H1 (cell line): ENCODE results near the gene SLC35F6. TPM values are rescaled to one million over a fixed set of nuclear protein-coding genes. Genes with fewer than 3 reads are reported as not detected.

Experiments used
- CTCF ChIA-PET: fragments of 300-600 bp; sonication (Branson Sonifier 250); formaldehyde crosslinking; loops from one replicate; lab custom pipeline; 2021; ENCODE audit not compliant: partially characterized antibody; lab: Charles Lee
- POLR2A ChIA-PET: fragments of 300-600 bp; sonication (Branson Sonifier 250); formaldehyde crosslinking; loops from one replicate; lab custom pipeline; 2021; ENCODE audit warnings: inconsistent platforms; ENCODE audit not compliant: partially characterized antibody; lab: Charles Lee
- DNase-seq, 2 experiments: peaks; one replicate each; pipeline versions ENCODE4 v3.0.0 to v3.0.0-alpha.2; 2010 to 2022; ENCODE audit warnings: low spot score in 2 of 2, low read depth in 1 of 2, mixed read lengths in 1 of 2
- FAIRE-seq: peaks from 2 replicates; lab custom pipeline; 2011; peaks lifted over from hg19 to GRCh38; lab: Jason Lieb, UNC
- H2AFZ ChIP-seq: 2 replicates; pipeline ENCODE4 v1.8.1; 2012; ENCODE audit warnings: low read length, inconsistent platforms
- H2AK5ac ChIP-seq: 2 replicates; pipeline ENCODE4 v1.6.1; 2013; ENCODE audit warnings: low read depth, low read length
- H2BK120ac ChIP-seq: replicated peaks from 2 replicates; pipeline ENCODE3; 2013; ENCODE audit warnings: low read depth, low read length, inconsistent platforms
- H2BK12ac ChIP-seq: 2 replicates; pipeline ENCODE4 v1.6.1; 2013; ENCODE audit warnings: low read depth, low read length
- H2BK15ac ChIP-seq: 2 replicates; pipeline ENCODE4 v1.6.1; 2013; ENCODE audit warnings: low read length
- H2BK20ac ChIP-seq: 2 replicates; pipeline ENCODE4 v1.6.1; 2013; ENCODE audit warnings: low read length
- H2BK5ac ChIP-seq: 2 replicates; pipeline ENCODE4 v1.6.1; 2013; ENCODE audit warnings: low read depth, low read length
- H3K14ac ChIP-seq: 2 replicates; pipeline ENCODE4 v1.6.1; 2013; ENCODE audit warnings: inconsistent platforms; ENCODE audit not compliant: insufficient read length
- H3K18ac ChIP-seq: 2 replicates; pipeline ENCODE4 v1.6.1; 2013; ENCODE audit warnings: low read length; ENCODE audit errors: extremely low read depth
- H3K23ac ChIP-seq: 2 replicates; pipeline ENCODE4 v1.6.1; 2013; ENCODE audit warnings: inconsistent platforms; ENCODE audit not compliant: insufficient read length
- H3K23me2 ChIP-seq: 2 replicates; pipeline ENCODE4 v1.6.1; 2013; ENCODE audit warnings: low read depth, low read length
- H3K27ac ChIP-seq: 2 replicates; pipeline ENCODE4 v1.6.1; 2011; ENCODE audit warnings: low read depth, low read length, inconsistent platforms
- H3K27me3 ChIP-seq, 4 experiments: replicated peaks in 1 of 4; 1 replicate in 1 of 4; 2 replicates in 3 of 4; pipeline versions ENCODE4 v1.6.1 to v1.8.1; 2011 to 2013; ENCODE audit warnings: low read length in 3 of 4, mild to moderate bottlenecking in 3 of 4, inconsistent platforms in 2 of 4, mixed read lengths in 2 of 4, moderate library complexity in 1 of 4; ENCODE audit not compliant: control insufficient read depth in 3 of 4, insufficient read depth in 3 of 4; ENCODE audit errors: extremely low read depth in 1 of 4
- H3K36me3 ChIP-seq, 4 experiments: 2 replicates each; pipeline versions ENCODE4 v1.6.1 to v1.8.1; 2011 to 2013; ENCODE audit warnings: mild to moderate bottlenecking in 4 of 4, low read length in 3 of 4, moderate library complexity in 2 of 4, control low read depth in 1 of 4, inconsistent platforms in 1 of 4; ENCODE audit not compliant: insufficient read depth in 4 of 4, control insufficient read depth in 2 of 4
- H3K4ac ChIP-seq: replicated peaks from 2 replicates; pipeline ENCODE3; 2013; ENCODE audit warnings: low read length, low read depth, mixed read lengths, inconsistent platforms; ENCODE audit not compliant: insufficient read length
- H3K4me1 ChIP-seq, 4 experiments: replicated peaks in 1 of 4; 1 replicate in 1 of 4; 2 replicates in 3 of 4; pipeline versions ENCODE4 v1.6.1 to v1.8.1; 2011 to 2013; ENCODE audit warnings: low read length in 3 of 4, inconsistent platforms in 2 of 4, mixed read lengths in 1 of 4; ENCODE audit not compliant: insufficient read depth in 4 of 4, control insufficient read depth in 3 of 4
- H3K4me2 ChIP-seq, 2 experiments: 2 replicates each; pipeline versions ENCODE4 v1.6.1 to v1.8.1; 2011 to 2013; ENCODE audit warnings: low read depth in 2 of 2, low read length in 2 of 2, control low read depth in 1 of 2, inconsistent platforms in 1 of 2, mild to moderate bottlenecking in 1 of 2; ENCODE audit not compliant: insufficient read depth in 1 of 2
- H3K4me3 ChIP-seq, 4 experiments: fragments of 200-600, 300-600 bp in 1 of 4; sonication (generic), shearing (Covaris generic), sonication (Bioruptor Twin) in 1 of 4; 2 replicates each; pipeline versions ENCODE4 v1.5.1 to v1.8.1; 2011 to 2016; ENCODE audit warnings: low read length in 4 of 4, low read depth in 3 of 4, control low read depth in 2 of 4, inconsistent platforms in 2 of 4, mild to moderate bottlenecking in 2 of 4, mixed read lengths in 1 of 4, moderate library complexity in 1 of 4; ENCODE audit not compliant: insufficient read depth in 2 of 4; ENCODE audit errors: extremely low read depth in 1 of 4
- H3K56ac ChIP-seq: replicated peaks from 2 replicates; pipeline ENCODE3; 2013; ENCODE audit warnings: low read depth, mild to moderate bottlenecking, mixed read lengths, low read length, inconsistent platforms; ENCODE audit not compliant: insufficient read length
- H3K79me1 ChIP-seq: 2 replicates; pipeline ENCODE4 v1.6.1; 2013; ENCODE audit warnings: low read depth, low read length, control low read depth
- H3K79me2 ChIP-seq, 2 experiments: 2 replicates each; pipeline versions ENCODE4 v1.6.1 to v1.8.1; 2012 to 2013; ENCODE audit warnings: low read length in 2 of 2, mild to moderate bottlenecking in 2 of 2, inconsistent platforms in 1 of 2; ENCODE audit not compliant: insufficient read depth in 2 of 2, control insufficient read depth in 1 of 2
- H3K9ac ChIP-seq, 4 experiments: replicated peaks in 1 of 4; 1 replicate in 1 of 4; 2 replicates in 3 of 4; pipeline versions ENCODE4 v1.6.1 to v1.8.1; 2011 to 2013; ENCODE audit warnings: low read depth in 3 of 4, low read length in 3 of 4, control low read depth in 2 of 4, mild to moderate bottlenecking in 2 of 4, moderate library complexity in 2 of 4, inconsistent platforms in 1 of 4; ENCODE audit errors: extremely low read depth in 1 of 4
- H3K9me3 ChIP-seq, 2 experiments: 2 replicates each; pipeline versions ENCODE4 v1.6.1 to v1.8.1; 2012 to 2013; ENCODE audit warnings: mild to moderate bottlenecking in 2 of 2, moderate library complexity in 2 of 2, control low read depth in 1 of 2, inconsistent platforms in 1 of 2, low read depth in 1 of 2, low read length in 1 of 2, mixed read lengths in 1 of 2; ENCODE audit not compliant: insufficient read depth in 2 of 2
- H4K20me1 ChIP-seq, 2 experiments: replicated peaks in 1 of 2; 2 replicates each; pipeline versions ENCODE3 to v1.8.1; 2011 to 2013; ENCODE audit warnings: inconsistent platforms in 2 of 2, low read length in 2 of 2, mild to moderate bottlenecking in 1 of 2; ENCODE audit not compliant: insufficient read depth in 2 of 2, control insufficient read depth in 1 of 2
- H4K5ac ChIP-seq: 2 replicates; pipeline ENCODE4 v1.6.1; 2013; ENCODE audit warnings: low read length, low read depth, mixed read lengths, inconsistent platforms; ENCODE audit not compliant: insufficient read length
- H4K8ac ChIP-seq: 2 replicates; pipeline ENCODE4 v1.8.0; 2013; ENCODE audit warnings: mild to moderate bottlenecking, moderate library complexity, low read length, inconsistent platforms; ENCODE audit not compliant: insufficient read depth; ENCODE audit errors: extremely low read depth
- H4K91ac ChIP-seq: replicated peaks from 2 replicates; pipeline ENCODE3; 2013; ENCODE audit warnings: low read length, mixed read lengths, inconsistent platforms; ENCODE audit not compliant: insufficient read length
- PHF8 ChIP-seq: fragments of 200-600 bp; sonication (generic); conservative IDR thresholded peaks from 2 replicates; pipeline ENCODE4 v1.7.1; 2012; ENCODE audit warnings: low read depth, mild to moderate bottlenecking, inconsistent platforms, low read length, moderate library complexity
- WGBS, 2 experiments: shearing (Covaris generic) in 1 of 2; methylation state at CpG; one replicate each; pipeline versions ENCODE4 v1.1.6 to v1.1.7; 2013 to 2015; ENCODE audit warnings: low lambda C conversion rate in 2 of 2, mixed read lengths in 2 of 2, inconsistent platforms in 1 of 2, low coverage in 1 of 2, missing lambda C conversion rate in 1 of 2; ENCODE audit not compliant: insufficient replicate concordance in 2 of 2, insufficient coverage in 1 of 2, insufficient read length in 1 of 2; ENCODE audit errors: extremely low coverage in 1 of 2, missing lambda C conversion rate in 1 of 2; 5-methylcytosine and 5-hydroxymethylcytosine counted together
- polyA plus RNA-seq, 7 experiments: library from polyadenylated mRNA; depleted of rRNA in 3 of 7; stranded (reverse) in 5 of 7; unstranded in 2 of 7; fragments of >200 nt in 5 of 7; fragments of 200-250 nt in 2 of 7; gene quantifications; 1 replicate in 5 of 7; 2 replicates in 1 of 7; 4 replicates in 1 of 7; pipeline versions ENCODE4 v1.2.1 to v1.2.3, GENCODE V29; 2011 to 2013; ENCODE audit warnings: missing spikeins in 2 of 7, mixed read lengths in 2 of 7
- total RNA-seq: library from RNA; stranded (reverse); fragmentation: NEBNext Ultra II Directional; extraction: Animal tissue kit (Norgen Biotek cat#: 25700); gene quantifications from 2 replicates; pipeline ENCODE4 v1.2.1, GENCODE V29; 2021

Gene SLC35F6
- total and polyA plus RNA-seq, 2 of the 8 experiments (the other 6 are each of a cell fraction or from before 2014, with no cell fraction given) = 11.2 to 13.5 TPM

- H3K36me3 ChIP-seq = no peaks in the 10 kb centered on the region
- no peak for DNase-seq
- ChIA-PET POLR2A (interaction anchor here (0.9 kb wide), 1 partner anchor 13 kb away, joined by 3 read pairs; no protein-coding TSS in a partner anchor), CTCF (interaction anchor here (1.3 to 3.2 kb wide), 4 partner anchors 14 to 188 kb away, joined by 3 to 11 read pairs (median 3); no protein-coding TSS in a partner anchor)
- peaks cover 3% of the 10 kb centered on the region; the same call in 1 of the 2 replicates for H3K23me2 ChIP-seq
- no peak overlapping the region for H3K27ac ChIP-seq
- no peak overlapping the region for H2AK5ac ChIP-seq
- H3K4me1 ChIP-seq = peaks cover 0 to 9% (median 4%) of the 10 kb centered on the region in 4 experiments; a peak in 4 of 7 replicates
- no peak for FAIRE-seq
- no peak overlapping the region for H2BK15ac ChIP-seq
- no peak overlapping the region for H4K8ac ChIP-seq
- H2BK12ac ChIP-seq = no peak overlapping the region
- H3K4me2 ChIP-seq = peak overlapping the region; percentile 76 to 95; a peak in 2 of 4 replicates
- H3K79me2 ChIP-seq = peaks cover 0 to 2% of the 10 kb centered on the region in 2 experiments; a peak in 1 of 4 replicates
- H3K56ac ChIP-seq = no peak overlapping the region
- peaks cover 3% of the 10 kb centered on the region; the same call in 1 of the 2 replicates for H3K79me1 ChIP-seq
- H2AFZ ChIP-seq = no peak overlapping the region
- no peak overlapping the region for H2BK20ac ChIP-seq
- no peak overlapping the region for H3K4me3 ChIP-seq
- no peak overlapping the region for H3K4ac ChIP-seq
- no peak overlapping the region for H3K14ac ChIP-seq
- TF ChIP-seq PHF8 = no peak
- no peak overlapping the region for H3K9ac ChIP-seq
- no peak overlapping the region for H2BK120ac ChIP-seq
- peaks cover 0 to 6% (median 0%) of the 10 kb centered on the region in 4 experiments; a peak in 2 of 7 replicates for H3K27me3 ChIP-seq
- H3K23ac ChIP-seq = no peak overlapping the region
- H4K20me1 ChIP-seq = peaks cover 4 to 6% of the 10 kb centered on the region in 2 experiments
- 89% methylated on average over 10 of the region's 10 CpGs; no CpG with 5 or more reads in 1 of the 2 experiments for WGBS, 2 experiments
- no peak overlapping the region for H4K5ac ChIP-seq
- no peak overlapping the region for H4K91ac ChIP-seq
- no peak overlapping the region for H2BK5ac ChIP-seq
- H3K18ac ChIP-seq = no peak overlapping the region
- no peaks in the 10 kb centered on the region for H3K9me3 ChIP-seq
Measured at GRCh38 chr2:26765475-26766200, 1.6 kb downstream of the SLC35F6 start.
